HepG2 (cell line): ENCODE measurements around the gene P3H3. TPM values are rescaled to one million over a fixed set of nuclear protein-coding genes. Genes with fewer than 3 reads are reported as not detected.

Experiments
- CENPT ChIP-seq: sonication (generic); formaldehyde crosslinking; IDR thresholded peaks from 2 replicates; pipeline ENCODE4 v1.8.0; 2022; ENCODE audit warnings: low read depth, mild to moderate bottlenecking, moderate library complexity, missing genetic modification reagents
- FIP1L1 ChIP-seq: fragments of 200-400 bp; formaldehyde crosslinking; IDR thresholded peaks from 2 replicates; pipeline ENCODE4 v1.6.1; 2018; ENCODE audit warnings: low read depth, mild to moderate bottlenecking, low read length, moderate library complexity, borderline replicate concordance; ENCODE audit not compliant: insufficient read depth
- KIAA2018 ChIP-seq: sonication (generic); formaldehyde crosslinking; IDR thresholded peaks from 2 replicates; pipeline ENCODE4 v1.5.0; 2020; ENCODE audit warnings: mild to moderate bottlenecking, missing genetic modification reagents, borderline replicate concordance
- MAF1 ChIP-seq: sonication (generic); formaldehyde crosslinking; IDR thresholded peaks from 2 replicates; pipeline ENCODE4 v1.5.0; 2020; ENCODE audit warnings: missing genetic modification reagents, borderline replicate concordance
- MTF2 ChIP-seq: sonication (generic); formaldehyde crosslinking; IDR thresholded peaks from 2 replicates; pipeline ENCODE4 v1.5.0; 2020; ENCODE audit warnings: missing genetic modification reagents, borderline replicate concordance
- NRL ChIP-seq: sonication (generic); formaldehyde crosslinking; IDR thresholded peaks from 2 replicates; pipeline ENCODE4 v1.5.0; 2020; ENCODE audit warnings: missing genetic modification reagents, mild to moderate bottlenecking, moderate library complexity, borderline replicate concordance
- SKIL ChIP-seq: sonication (generic); formaldehyde crosslinking; IDR thresholded peaks from 2 replicates; pipeline ENCODE4 v1.8.0; 2022; ENCODE audit warnings: missing genetic modification reagents, mild to moderate bottlenecking, moderate library complexity, borderline replicate concordance
- ZC3H13 ChIP-seq: sonication (generic); formaldehyde crosslinking; IDR thresholded peaks from 2 replicates; pipeline ENCODE4 v1.8.1; 2023; ENCODE audit warnings: mild to moderate bottlenecking, missing genetic modification reagents, moderate library complexity
- ZNF263 ChIP-seq: sonication (generic); formaldehyde crosslinking; IDR thresholded peaks from 2 replicates; pipeline ENCODE4 v1.4.0; 2020; ENCODE audit warnings: missing genetic modification reagents
- ZXDC ChIP-seq: sonication (generic); formaldehyde crosslinking; IDR thresholded peaks from 2 replicates; pipeline ENCODE4 v1.5.0; 2020; ENCODE audit warnings: mild to moderate bottlenecking, missing genetic modification reagents
- polyA plus RNA-seq, 8 experiments: library from polyadenylated mRNA; depleted of rRNA in 3 of 8; stranded (reverse) in 7 of 8; unstranded in 1 of 8; fragments of >200 nt; fragmentation: Illumina TruSeq in 4 of 8; extraction: Trizol in 4 of 8; gene quantifications; 2 replicates each; pipeline versions ENCODE4 v1.2.1 to v1.2.3, GENCODE V29; 2011 to 2016; ENCODE audit warnings: low read depth in 4 of 8, missing spikeins in 1 of 8, mixed read lengths in 1 of 8; ENCODE audit not compliant: insufficient read depth in 1 of 8
- total RNA-seq, 5 experiments: library from RNA; depleted of rRNA; stranded (reverse); fragments of >200 nt; fragmentation: Illumina TruSeq; extraction: Trizol; gene quantifications; 2 replicates each; pipeline ENCODE4 v1.2.3, GENCODE V29; 2016; ENCODE audit warnings: low read depth in 1 of 5

P3H3 gene
- total and polyA plus RNA-seq, 2 of the 13 experiments (the other 11 are each of a cell fraction or from before 2014, with no cell fraction given), result 20.1 to 20.5 TPM

GRCh38 chr12:6821591-6822425 is 6.4 kb upstream of the P3H3 start, which contains the start of gene GPR162 (continued):
- TF ChIP-seq KIAA2018 (CRISPR knock-in tag) (no peak), ZC3H13 (CRISPR knock-in tag) (peak; percentile 61; the same call in 1 of the 2 replicates), NRL (no peak), SKIL (CRISPR knock-in tag) (no peak), CENPT (CRISPR knock-in tag) (no peak), ZNF263 (CRISPR knock-in tag) (peak; percentile 81; the same call in 1 of the 2 replicates), FIP1L1 (no peak), MTF2 (CRISPR knock-in tag) (no peak), ZXDC (CRISPR knock-in tag) (no peak), MAF1 (no peak)
